SK-N-SH (cell line): ENCODE data around the gene DAGLA. TPM values are rescaled to one million over a fixed set of nuclear protein-coding genes. Genes with fewer than 3 reads are reported as not detected.

Source experiments
- CTCF ChIA-PET: fragments of 300-600, 350-600 bp; formaldehyde crosslinking; extraction: SDS; loops from one replicate; lab custom pipeline; 2021; lab: Yijun Ruan, JAX
- POLR2A ChIA-PET: fragments of 350-600 bp; sonication (Branson Sonifier 250); formaldehyde crosslinking; extraction: SDS; loops from one replicate; lab custom pipeline; 2020; ENCODE audit warnings: antibody characterized with exemption, inconsistent platforms; lab: Yijun Ruan, JAX
- DNase-seq: peaks from one replicate; pipeline ENCODE4 v3.0.0; 2012
- H2AFZ ChIP-seq: fragments of 200-600 bp; sonication (generic); 2 replicates; pipeline ENCODE4 v1.8.1; 2016; ENCODE audit warnings: antibody characterized with exemption, mild to moderate bottlenecking, low read depth
- H3F3A ChIP-seq: fragments of 200-600 bp; sonication (generic); replicated peaks from 2 replicates; pipeline ENCODE3; 2016; ENCODE audit warnings: antibody characterized with exemption, mild to moderate bottlenecking; ENCODE audit not compliant: insufficient read depth
- H3K27ac ChIP-seq, 2 experiments: fragments of 200-500 bp in 1 of 2; fragments of 200-600 bp in 1 of 2; sonication (Bioruptor generic) in 1 of 2; sonication (generic), shearing (Covaris generic) in 1 of 2; 2 replicates each; pipeline versions ENCODE4 v1.5.1 to v1.6.1; 2014 to 2016; ENCODE audit warnings: low read depth in 2 of 2, inconsistent platforms in 1 of 2, low read length in 1 of 2, mild to moderate bottlenecking in 1 of 2, mixed read lengths in 1 of 2
- H3K27me3 ChIP-seq: fragments of 200-600 bp; sonication (generic), shearing (Covaris generic); 2 replicates; pipeline ENCODE4 v1.6.1; 2016; ENCODE audit warnings: mixed run types; ENCODE audit not compliant: insufficient read depth
- H3K36me3 ChIP-seq, 2 experiments: fragments of 200-500 bp in 1 of 2; fragments of 200-600 bp in 1 of 2; sonication (Bioruptor generic) in 1 of 2; sonication (generic) in 1 of 2; replicated peaks in 1 of 2; 2 replicates each; pipeline versions ENCODE3 to v1.5.1; 2014 to 2016; ENCODE audit warnings: low read length in 1 of 2, mild to moderate bottlenecking in 1 of 2; ENCODE audit not compliant: insufficient read depth in 2 of 2, control insufficient read depth in 1 of 2
- H3K4me1 ChIP-seq, 2 experiments: fragments of 200-500 bp in 1 of 2; fragments of 200-600 bp in 1 of 2; sonication (Bioruptor generic) in 1 of 2; sonication (generic), shearing (Covaris generic) in 1 of 2; 2 replicates each; pipeline versions ENCODE4 v1.5.1 to v1.6.1; 2014 to 2016; ENCODE audit warnings: low read depth in 1 of 2, low read length in 1 of 2, mixed run types in 1 of 2; ENCODE audit not compliant: insufficient read depth in 2 of 2, control insufficient read depth in 1 of 2
- H3K4me2 ChIP-seq: fragments of 200-600 bp; sonication (generic), shearing (Covaris generic); 2 replicates; pipeline ENCODE4 v1.6.1; 2017; ENCODE audit warnings: mixed run types
- H3K4me3 ChIP-seq, 2 experiments: fragments of 200-500 bp in 1 of 2; fragments of 200-600 bp in 1 of 2; sonication (Bioruptor generic) in 1 of 2; sonication (generic), shearing (Covaris generic) in 1 of 2; 2 replicates each; pipeline versions ENCODE4 v1.5.1 to v1.8.1; 2014 to 2016; ENCODE audit warnings: low read depth in 2 of 2, inconsistent platforms in 1 of 2, low read length in 1 of 2, mild to moderate bottlenecking in 1 of 2, mixed read lengths in 1 of 2, moderate library complexity in 1 of 2
- H3K79me2 ChIP-seq: fragments of 200-600 bp; sonication (generic); 2 replicates; pipeline ENCODE4 v1.8.1; 2017; ENCODE audit warnings: mild to moderate bottlenecking; ENCODE audit not compliant: insufficient read depth
- H3K9ac ChIP-seq: fragments of 200-600 bp; sonication (generic); 2 replicates; pipeline ENCODE4 v1.6.1; 2017; ENCODE audit warnings: mixed run types
- H3K9me2 ChIP-seq: fragments of 200-600 bp; sonication (generic); 2 replicates; pipeline ENCODE4 v1.6.1; 2017; ENCODE audit warnings: mixed run types
- H3K9me3 ChIP-seq: fragments of 200-600 bp; sonication (generic); 2 replicates; pipeline ENCODE4 v1.6.1; 2017; ENCODE audit warnings: mixed run types, mild to moderate bottlenecking, moderate library complexity
- H4K20me1 ChIP-seq: fragments of 200-600 bp; sonication (generic); 2 replicates; pipeline ENCODE4 v1.6.1; 2017; ENCODE audit warnings: mild to moderate bottlenecking, mixed run types; ENCODE audit not compliant: insufficient read depth
- CTCF ChIP-seq: fragments of 200-600 bp; sonication (generic); IDR thresholded peaks from 2 replicates; pipeline ENCODE4 v1.6.1; 2017; ENCODE audit warnings: antibody characterized with exemption, mild to moderate bottlenecking, moderate library complexity
- ELF1 ChIP-seq: IDR thresholded peaks from 2 replicates; pipeline ENCODE4 v1.4.0; 2012
- EP300 ChIP-seq, 2 experiments: IDR thresholded peaks; 2 replicates each; pipeline versions ENCODE4 v1.4.0 to v1.6.1; 2012; ENCODE audit warnings: borderline replicate concordance in 1 of 2, low read depth in 1 of 2, low read length in 1 of 2
- FOSL2 ChIP-seq: IDR thresholded peaks from 2 replicates; pipeline ENCODE4 v1.4.0; 2012; ENCODE audit warnings: low read depth, mild to moderate bottlenecking, moderate library complexity, borderline replicate concordance
- GATA2 ChIP-seq: sonication (generic); formaldehyde crosslinking; IDR thresholded peaks from 2 replicates; pipeline ENCODE4 v1.5.0; 2020; ENCODE audit warnings: mild to moderate bottlenecking, missing genetic modification reagents
- IRF3 ChIP-seq: fragments of 150-350 bp; IDR thresholded peaks from 2 replicates; pipeline ENCODE4 v1.6.1; 2016; ENCODE audit warnings: mild to moderate bottlenecking, low read depth, low read length
- MEF2A ChIP-seq: IDR thresholded peaks from 2 replicates; pipeline ENCODE4 v1.4.0; 2012; ENCODE audit warnings: low read depth, borderline replicate concordance
- NFIC ChIP-seq: IDR thresholded peaks from 2 replicates; pipeline ENCODE4 v1.4.0; 2012; ENCODE audit warnings: borderline replicate concordance
- PBX3 ChIP-seq: IDR thresholded peaks from 2 replicates; pipeline ENCODE4; 2012
- RAD21 ChIP-seq: IDR thresholded peaks from 2 replicates; pipeline ENCODE4 v1.6.1; 2012; ENCODE audit warnings: mild to moderate bottlenecking, low read length
- RCOR1 ChIP-seq: fragments of 150-350 bp; IDR thresholded peaks from 2 replicates; pipeline ENCODE4 v1.6.1; 2017; ENCODE audit warnings: antibody characterized with exemption, low read length
- SIN3A ChIP-seq: IDR thresholded peaks from 2 replicates; pipeline ENCODE4 v1.6.1; 2012; ENCODE audit warnings: low read depth, mild to moderate bottlenecking, low read length, moderate library complexity, borderline replicate concordance
- SMC3 ChIP-seq: IDR thresholded peaks from 2 replicates; pipeline ENCODE4 v1.6.1; 2012; ENCODE audit warnings: low read depth, low read length, improper control_type of control experiment
- TAF1 ChIP-seq: IDR thresholded peaks from 2 replicates; pipeline ENCODE4 v1.6.1; 2012; ENCODE audit warnings: low read depth, mild to moderate bottlenecking, low read length, moderate library complexity, borderline replicate concordance
- TCF12 ChIP-seq: IDR thresholded peaks from 2 replicates; pipeline ENCODE4 v1.4.0; 2012
- USF2 ChIP-seq: fragments of 150-350 bp; IDR thresholded peaks from 2 replicates; pipeline ENCODE4 v1.6.1; 2017; ENCODE audit warnings: antibody characterized with exemption, low read length, low read depth, borderline replicate concordance
- YY1 ChIP-seq: IDR thresholded peaks from 2 replicates; pipeline ENCODE4 v1.4.0; 2012; ENCODE audit warnings: low read depth, mild to moderate bottlenecking
- ZBTB33 ChIP-seq: IDR thresholded peaks from 2 replicates; pipeline ENCODE4 v1.4.0; 2012; ENCODE audit warnings: low read depth, borderline replicate concordance
- WGBS: methylation state at CpG from one replicate; pipeline ENCODE4 v1.1.6; 2017; ENCODE audit warnings: low lambda C conversion rate; 5-methylcytosine and 5-hydroxymethylcytosine counted together
- polyA plus RNA-seq, 3 experiments: library from polyadenylated mRNA; depleted of rRNA; stranded (reverse); fragments of >200 nt; gene quantifications; 2 replicates each; pipeline ENCODE4 v1.2.3, GENCODE V29; 2012
- TF ChIP-seq, protein P1 (sequence below): IDR thresholded peaks from 2 replicates; pipeline ENCODE4 v1.4.0; 2012; ENCODE audit warnings: low read depth

The DAGLA gene
- polyA plus RNA-seq, 1 of the 3 experiments (the other 2 are of a cell fraction), result 3.3 TPM

DNA sequence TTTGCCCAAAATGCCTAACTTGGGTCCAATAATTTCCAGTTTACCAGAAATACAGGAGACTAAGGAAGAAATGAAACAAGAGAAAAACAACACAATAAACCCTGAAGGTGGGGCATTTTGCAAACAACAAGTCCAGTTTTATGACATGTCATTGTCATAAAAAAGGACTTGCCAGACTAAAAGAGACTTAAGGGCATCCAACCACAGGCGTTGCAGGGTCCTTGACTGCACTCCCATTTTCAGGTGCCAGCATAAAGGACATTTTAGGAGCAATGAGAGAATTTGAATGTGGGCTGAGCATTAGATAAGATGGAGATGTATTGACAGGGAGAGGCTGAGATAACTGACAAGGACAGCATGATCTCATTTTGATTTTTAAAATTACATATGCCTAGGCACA lies 28.1 kb upstream of the DAGLA start:
- Histone ChIP-seq H3K4me1 (no peaks in the 10 kb centered on the region), H2AFZ (no peak overlapping the region), H3K4me2 (no peak overlapping the region), H4K20me1 (no peaks in the 10 kb centered on the region), H3K4me3 (no peak overlapping the region), H3F3A (no peaks in the 10 kb centered on the region), H3K9me2 (no peaks in the 10 kb centered on the region), H3K9ac (no peak overlapping the region), H3K27me3 (no peaks in the 10 kb centered on the region; the same call in 1 of the 2 replicates), H3K9me3 (no peaks in the 10 kb centered on the region), H3K27ac (no peak overlapping the region), H3K36me3 (no peaks in the 10 kb centered on the region), H3K79me2 (no peaks in the 10 kb centered on the region)
- no peak for TF ChIP-seq ELF1
- no peak for TF ChIP-seq RAD21
- TF ChIP-seq MEF2A, result no peak
- TF ChIP-seq TAF1, result no peak
- no peak for TF ChIP-seq USF2
- TF ChIP-seq GATA2, result no peak
- TF ChIP-seq SIN3A, result no peak
- TF ChIP-seq SMC3, result no peak
- no peak for TF ChIP-seq RCOR1
- no peak for TF ChIP-seq EP300 (IDR thresholded peaks at IDR 0.05; ENCODE audit: borderline replicate concordance in 1 of 2, low read depth in 1 of 2, low read length in 1 of 2)
- 53% methylated on average over 1 of the region's 1 CpG for WGBS
- DNase-seq, result no peak
- ChIA-PET POLR2A (no interaction called here), CTCF (interaction anchor here (2.2 kb wide), 1 partner anchor 13 kb away, joined by 12 read pairs; no protein-coding TSS in a partner anchor)

GRCh38 chr11:61654397-61654829 lies 25.8 kb upstream of the DAGLA start:
- Histone ChIP-seq H3K9ac (no peak overlapping the region), H4K20me1 (no peaks in the 10 kb centered on the region), H3K36me3 (no peaks in the 10 kb centered on the region), H2AFZ (no peak overlapping the region), H3F3A (no peaks in the 10 kb centered on the region), H3K4me3 (no peak overlapping the region), H3K9me3 (no peaks in the 10 kb centered on the region), H3K27me3 (no peaks in the 10 kb centered on the region; the same call in 1 of the 2 replicates), H3K4me1 (no peaks in the 10 kb centered on the region), H3K27ac (no peak overlapping the region), H3K9me2 (no peaks in the 10 kb centered on the region), H3K4me2 (no peak overlapping the region), H3K79me2 (no peaks in the 10 kb centered on the region)
- ChIA-PET CTCF (interaction anchor here (0.7 to 1.6 kb wide), 4 partner anchors 9 to 208 kb away, joined by 3 to 4 read pairs (median 4); no protein-coding TSS in a partner anchor), POLR2A (no interaction called here)
- no peak for DNase-seq
- 49% methylated on average over 6 of the region's 7 CpGs for WGBS
- TF ChIP-seq MEF2A, result no peak
- no peak for TF ChIP-seq IRF3
- TF ChIP-seq TCF12, result no peak
- TF ChIP-seq NFIC, result no peak
- TF ChIP-seq, protein P1, sequence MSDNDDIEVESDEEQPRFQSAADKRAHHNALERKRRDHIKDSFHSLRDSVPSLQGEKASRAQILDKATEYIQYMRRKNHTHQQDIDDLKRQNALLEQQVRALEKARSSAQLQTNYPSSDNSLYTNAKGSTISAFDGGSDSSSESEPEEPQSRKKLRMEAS, result no peak
- TF ChIP-seq ELF1, result no peak
- no peak for TF ChIP-seq YY1
- TF ChIP-seq ZBTB33, result no peak
- no peak for TF ChIP-seq EP300 (IDR thresholded peaks at IDR 0.05; ENCODE audit: borderline replicate concordance in 1 of 2, low read depth in 1 of 2, low read length in 1 of 2)
- TF ChIP-seq CTCF, result no peak
- no peak for TF ChIP-seq USF2
- TF ChIP-seq RCOR1, result no peak
- TF ChIP-seq PBX3, result no peak
- TF ChIP-seq FOSL2, result no peak
